ENCODE results near the gene AQP6. TPM values are rescaled to one million over a fixed set of nuclear protein-coding genes. Genes with fewer than 3 reads are reported as not detected.

Gene AQP6
- total RNA-seq, 1 donor from 2014 or later, result 0.37 TPM

DNA sequence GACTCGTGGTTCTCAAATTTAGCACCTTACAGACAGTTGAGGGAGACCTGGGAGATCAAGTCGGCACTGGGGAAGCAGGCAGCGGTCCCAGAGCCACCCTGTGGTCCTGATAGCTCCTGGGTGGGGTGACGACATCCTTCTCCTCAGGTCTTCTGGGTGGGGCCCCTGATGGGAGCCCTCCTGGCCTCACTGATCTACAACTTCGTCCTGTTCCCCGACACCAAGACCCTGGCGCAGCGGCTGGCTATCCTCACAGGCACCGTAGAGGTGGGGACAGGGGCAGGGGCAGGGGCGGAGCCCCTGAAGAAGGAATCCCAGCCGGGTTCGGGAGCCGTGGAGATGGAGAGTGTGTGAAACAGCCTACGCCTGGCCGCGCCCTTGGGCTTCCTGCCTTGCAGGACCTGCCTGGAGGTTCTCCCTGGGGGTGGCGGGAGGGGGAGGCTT lies 2.6 kb downstream of the AQP6 start:
- peaks cover 8% of the 10 kb centered on the region for H3K9me3 Mint-ChIP-seq (ENCODE audit: unreplicated experiment)
- no peak overlapping the region for H3K4me3 Mint-ChIP-seq (ENCODE audit: unreplicated experiment)
- no peak overlapping the region for H3K27ac Mint-ChIP-seq (ENCODE audit: unreplicated experiment)
- TF ChIP-seq, protein P1, sequence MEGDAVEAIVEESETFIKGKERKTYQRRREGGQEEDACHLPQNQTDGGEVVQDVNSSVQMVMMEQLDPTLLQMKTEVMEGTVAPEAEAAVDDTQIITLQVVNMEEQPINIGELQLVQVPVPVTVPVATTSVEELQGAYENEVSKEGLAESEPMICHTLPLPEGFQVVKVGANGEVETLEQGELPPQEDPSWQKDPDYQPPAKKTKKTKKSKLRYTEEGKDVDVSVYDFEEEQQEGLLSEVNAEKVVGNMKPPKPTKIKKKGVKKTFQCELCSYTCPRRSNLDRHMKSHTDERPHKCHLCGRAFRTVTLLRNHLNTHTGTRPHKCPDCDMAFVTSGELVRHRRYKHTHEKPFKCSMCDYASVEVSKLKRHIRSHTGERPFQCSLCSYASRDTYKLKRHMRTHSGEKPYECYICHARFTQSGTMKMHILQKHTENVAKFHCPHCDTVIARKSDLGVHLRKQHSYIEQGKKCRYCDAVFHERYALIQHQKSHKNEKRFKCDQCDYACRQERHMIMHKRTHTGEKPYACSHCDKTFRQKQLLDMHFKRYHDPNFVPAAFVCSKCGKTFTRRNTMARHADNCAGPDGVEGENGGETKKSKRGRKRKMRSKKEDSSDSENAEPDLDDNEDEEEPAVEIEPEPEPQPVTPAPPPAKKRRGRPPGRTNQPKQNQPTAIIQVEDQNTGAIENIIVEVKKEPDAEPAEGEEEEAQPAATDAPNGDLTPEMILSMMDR (IDR thresholded peaks at IDR 0.05; ENCODE audit: partially characterized antibody, unreplicated experiment), result no peak
- no peak for DNase-seq
- peaks cover 12% of the 10 kb centered on the region for H3K27me3 Mint-ChIP-seq (ENCODE audit: unreplicated experiment)
- H3K36me3 Mint-ChIP-seq (ENCODE audit: unreplicated experiment), result no peaks in the 10 kb centered on the region
- peaks cover 37% of the 10 kb centered on the region for H3K4me1 Mint-ChIP-seq (ENCODE audit: low read depth, unreplicated experiment)

GRCh38 chr12:49976557-49976956 lies 3.8 kb downstream of the AQP6 start:
- H3K4me1 Mint-ChIP-seq (ENCODE audit: low read depth, unreplicated experiment), result peaks cover 44% of the 10 kb centered on the region
- no peak for DNase-seq
- H3K27ac Mint-ChIP-seq (ENCODE audit: unreplicated experiment), result no peak overlapping the region
- TF ChIP-seq, protein P1 (IDR thresholded peaks at IDR 0.05; ENCODE audit: partially characterized antibody, unreplicated experiment), result no peak
- H3K36me3 Mint-ChIP-seq (ENCODE audit: unreplicated experiment), result no peaks in the 10 kb centered on the region
- H3K27me3 Mint-ChIP-seq (ENCODE audit: unreplicated experiment), result peaks cover 12% of the 10 kb centered on the region
- no peak overlapping the region for H3K4me3 Mint-ChIP-seq (ENCODE audit: unreplicated experiment)
- peaks cover 9% of the 10 kb centered on the region for H3K9me3 Mint-ChIP-seq (ENCODE audit: unreplicated experiment)

DNA sequence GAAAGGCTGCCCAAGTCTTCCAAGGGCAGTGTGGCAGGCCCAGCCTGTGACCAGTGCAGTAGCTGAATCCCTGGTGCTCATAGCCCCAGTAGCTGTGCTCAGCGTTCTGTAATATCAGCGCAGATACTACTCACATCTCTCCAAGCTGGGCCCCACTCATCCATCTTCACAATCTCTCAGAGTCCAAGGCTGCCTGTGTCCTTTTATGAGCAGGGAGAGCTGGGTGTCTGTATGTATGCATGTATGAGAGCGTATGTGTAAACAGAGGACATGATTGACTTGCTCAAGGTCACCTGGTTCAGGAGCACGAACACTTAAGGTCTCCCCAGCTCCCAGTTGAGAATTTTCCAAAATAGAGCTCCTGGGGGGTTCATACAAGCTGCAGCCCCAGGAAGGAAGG lies 5.4 kb downstream of the AQP6 start:
- peaks cover 46% of the 10 kb centered on the region for H3K4me1 Mint-ChIP-seq (ENCODE audit: low read depth, unreplicated experiment)
- TF ChIP-seq, protein P1 (IDR thresholded peaks at IDR 0.05; ENCODE audit: partially characterized antibody, unreplicated experiment), result no peak
- H3K27ac Mint-ChIP-seq (ENCODE audit: unreplicated experiment), result peak overlapping the region; percentile 98
- H3K27me3 Mint-ChIP-seq (ENCODE audit: unreplicated experiment), result peaks cover 12% of the 10 kb centered on the region
- no peak for DNase-seq
- peaks cover 5% of the 10 kb centered on the region for H3K9me3 Mint-ChIP-seq (ENCODE audit: unreplicated experiment)
- peak overlapping the region; percentile 70 for H3K4me3 Mint-ChIP-seq (ENCODE audit: unreplicated experiment)
- H3K36me3 Mint-ChIP-seq (ENCODE audit: unreplicated experiment), result no peaks in the 10 kb centered on the region

DNA sequence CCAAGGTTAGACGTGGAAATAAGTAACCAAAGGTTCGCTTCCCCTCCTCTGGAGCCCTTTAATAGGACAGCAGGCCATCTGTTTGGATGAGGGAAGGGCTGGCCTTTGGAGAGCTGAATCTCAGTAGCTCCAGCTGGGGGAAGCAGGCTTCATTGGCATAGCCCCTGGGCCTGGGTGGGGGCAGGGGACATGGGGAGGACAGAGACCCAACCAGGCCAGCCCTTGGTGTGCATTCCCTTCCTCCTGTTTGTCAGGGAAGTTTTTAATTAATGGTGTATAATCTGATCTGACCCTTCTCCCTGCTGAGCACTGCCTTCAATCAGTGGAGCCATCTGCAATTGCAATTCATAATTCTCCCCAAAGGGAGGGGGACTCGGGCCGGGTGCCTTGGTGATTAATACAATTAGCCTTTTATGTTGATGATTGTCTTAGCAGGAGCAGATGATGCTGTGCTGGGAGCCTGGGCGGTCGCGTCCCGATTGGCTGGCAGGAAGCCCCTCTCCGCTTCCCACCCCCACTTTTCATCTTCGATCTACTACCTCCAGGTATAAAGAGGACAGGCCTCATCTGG lies 6.4 kb downstream of the AQP6 start:
- Mint-ChIP-seq H3K4me1 (ENCODE audit: low read depth, unreplicated experiment) (peaks cover 49% of the 10 kb centered on the region), H3K9me3 (ENCODE audit: unreplicated experiment) (peaks cover 5% of the 10 kb centered on the region), H3K36me3 (ENCODE audit: unreplicated experiment) (no peaks in the 10 kb centered on the region), H3K4me3 (ENCODE audit: unreplicated experiment) (peak overlapping the region; percentile 70), H3K27ac (ENCODE audit: unreplicated experiment) (peak overlapping the region; percentile 98), H3K27me3 (ENCODE audit: unreplicated experiment) (peaks cover 13% of the 10 kb centered on the region)
- peak; percentile 69 for DNase-seq
- TF ChIP-seq, protein P1 (IDR thresholded peaks at IDR 0.05; ENCODE audit: partially characterized antibody, unreplicated experiment), result no peak

DNA sequence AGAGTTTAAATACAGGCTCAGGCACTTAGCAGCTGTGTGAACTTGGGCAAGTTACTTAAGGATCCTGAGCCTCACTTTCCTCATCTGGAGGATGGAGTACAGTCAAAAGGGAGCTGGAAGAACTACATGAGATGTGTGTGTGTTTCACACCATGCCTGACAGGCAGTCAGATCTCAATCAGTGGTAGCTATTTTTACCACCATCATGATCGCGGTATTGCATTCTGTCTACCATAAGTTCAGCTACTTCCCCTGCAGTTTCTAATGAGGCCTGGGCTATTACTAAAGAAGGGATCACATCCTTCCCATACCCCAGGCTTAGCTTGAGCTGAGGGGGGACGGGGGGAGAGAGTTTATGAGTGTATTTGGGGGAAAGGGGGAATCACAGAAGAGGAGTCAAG lies 7.0 kb downstream of the AQP6 start:
- Mint-ChIP-seq H3K4me1 (ENCODE audit: low read depth, unreplicated experiment) (peaks cover 54% of the 10 kb centered on the region), H3K9me3 (ENCODE audit: unreplicated experiment) (peaks cover 7% of the 10 kb centered on the region), H3K36me3 (ENCODE audit: unreplicated experiment) (no peaks in the 10 kb centered on the region), H3K27me3 (ENCODE audit: unreplicated experiment) (peaks cover 15% of the 10 kb centered on the region), H3K4me3 (ENCODE audit: unreplicated experiment) (peak overlapping the region; percentile 20), H3K27ac (ENCODE audit: unreplicated experiment) (peak overlapping the region; percentile 98)
- no peak for DNase-seq
- TF ChIP-seq, protein P1 (IDR thresholded peaks at IDR 0.05; ENCODE audit: partially characterized antibody, unreplicated experiment), result no peak
